PFSK-1 (cell line): ENCODE data around the gene CCR8.

ENCODE experiments used
- FOXP2 ChIP-seq: optimal IDR thresholded peaks from 2 replicates; pipeline ENCODE3; 2011; ENCODE audit warnings: borderline replicate concordance, control low read depth, inconsistent platforms; ENCODE audit not compliant: insufficient read depth; ENCODE audit errors: extremely low read length, extremely low read depth
- POLR2AphosphoS5 ChIP-seq: IDR thresholded peaks from 2 replicates; pipeline ENCODE4 v1.6.1; 2012; ENCODE audit warnings: low read depth, mild to moderate bottlenecking, control low read depth, low read length, moderate library complexity
- REST ChIP-seq, 2 experiments: IDR thresholded peaks; 2 replicates each; pipeline versions ENCODE4 v1.6.1 to v1.8.0; 2011 to 2012; ENCODE audit warnings: low read depth in 2 of 2, low read length in 2 of 2, control low read depth in 1 of 2, inconsistent platforms in 1 of 2, mild to moderate bottlenecking in 1 of 2, moderate library complexity in 1 of 2; ENCODE audit not compliant: insufficient read depth in 1 of 2
- SIN3A ChIP-seq: IDR thresholded peaks from 2 replicates; pipeline ENCODE4 v1.6.1; 2012; ENCODE audit warnings: mild to moderate bottlenecking, low read length, moderate library complexity, borderline replicate concordance; ENCODE audit not compliant: insufficient read depth
- TAF1 ChIP-seq: IDR thresholded peaks from 2 replicates; pipeline ENCODE4 v1.6.1; 2012; ENCODE audit warnings: low read length, control low read depth, borderline replicate concordance; ENCODE audit not compliant: insufficient read depth

DNA sequence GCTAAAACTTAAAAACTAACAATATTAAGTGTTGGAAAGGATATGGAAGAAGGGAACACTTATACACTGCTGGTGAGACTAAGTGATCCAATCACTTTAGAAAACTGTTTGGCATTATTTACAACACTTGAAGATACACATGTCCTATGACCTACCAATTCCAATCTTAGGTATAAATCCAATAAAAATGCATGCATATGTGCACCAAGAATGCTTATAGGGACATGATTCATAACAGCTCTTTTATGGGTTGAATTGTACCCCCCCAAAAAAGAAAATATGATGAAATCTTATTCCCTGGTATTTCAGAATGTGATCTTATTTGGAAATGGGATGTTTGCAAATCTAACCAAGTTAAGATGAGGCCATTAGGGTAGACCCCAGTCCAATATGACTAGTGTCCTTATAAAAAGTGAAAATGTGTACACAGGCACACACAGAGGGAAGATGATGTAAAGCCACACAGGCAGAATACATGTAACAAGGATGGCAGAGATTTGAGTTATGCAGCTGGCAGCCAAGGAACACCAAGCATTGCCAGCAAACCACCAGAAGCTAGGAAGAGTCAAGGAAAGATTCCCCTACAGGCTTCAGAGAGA is 15.3 kb downstream of the CCR8 start:
- no peak for TF ChIP-seq POLR2AphosphoS5
- TF ChIP-seq SIN3A: no peak
- no peak for TF ChIP-seq REST (IDR thresholded peaks at IDR 0.05; ENCODE audit: insufficient read depth in 1 of 2, low read depth in 2 of 2, low read length in 2 of 2)
- TF ChIP-seq TAF1: no peak
- no peak for TF ChIP-seq FOXP2
